Activated T-cell treated with anti-CD3 and anti-CD28 coated beads for 1 hour (primary cell): Measurements from ENCODE around the gene SLC12A6.
"Not testable (repeated sequence)": the region's sequence is repeated elsewhere in the genome, so short reads cannot be mapped to it uniquely, and the experiment has no call there.

ENCODE experiments used
- DNase-seq: peaks from one replicate; pipeline ENCODE4 v3.0.0-alpha.2; 2020; ENCODE audit warnings: low read depth

The SLC12A6 gene

DNA sequence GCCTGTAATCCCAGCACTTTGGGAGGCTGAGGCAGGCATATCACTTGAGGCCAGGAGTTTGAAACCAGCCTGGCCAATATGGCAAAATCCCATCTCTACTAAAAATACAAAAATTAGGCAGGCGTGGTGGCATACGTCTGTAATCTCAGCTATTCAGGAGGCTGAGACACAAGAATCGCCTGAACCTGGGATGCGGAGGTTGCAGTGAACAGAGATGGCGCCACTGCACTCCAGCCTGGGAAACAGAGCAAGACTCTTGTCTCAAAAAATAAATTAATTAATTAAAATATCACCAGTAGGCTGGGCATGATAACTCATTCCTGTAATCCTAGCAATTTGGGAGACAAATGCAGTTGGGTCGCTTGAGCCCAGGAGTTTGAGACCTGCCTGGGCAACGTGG lies 144.3 kb downstream of the SLC12A6 start:
- DNase-seq: not testable (repeated sequence)

DNA sequence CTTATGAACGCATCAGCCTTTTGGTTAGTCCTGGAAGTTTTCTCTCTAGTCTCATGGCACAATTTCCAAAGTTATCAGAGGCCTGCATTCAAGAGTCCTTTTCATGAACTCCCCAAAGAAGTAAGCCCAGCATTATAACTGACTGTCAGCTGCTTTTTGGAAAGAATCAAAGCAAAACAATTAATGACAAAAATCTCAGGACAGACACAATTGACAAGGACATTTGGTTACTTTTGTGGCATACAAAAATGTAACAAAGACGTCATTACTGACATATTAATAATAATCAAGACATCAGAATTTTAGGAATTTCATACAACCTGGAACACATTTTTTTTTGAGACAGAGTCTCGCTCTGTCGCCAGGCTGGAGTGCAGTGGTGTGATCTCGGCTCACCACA lies 148.9 kb downstream of the SLC12A6 start:
- DNase-seq: no peak

DNA sequence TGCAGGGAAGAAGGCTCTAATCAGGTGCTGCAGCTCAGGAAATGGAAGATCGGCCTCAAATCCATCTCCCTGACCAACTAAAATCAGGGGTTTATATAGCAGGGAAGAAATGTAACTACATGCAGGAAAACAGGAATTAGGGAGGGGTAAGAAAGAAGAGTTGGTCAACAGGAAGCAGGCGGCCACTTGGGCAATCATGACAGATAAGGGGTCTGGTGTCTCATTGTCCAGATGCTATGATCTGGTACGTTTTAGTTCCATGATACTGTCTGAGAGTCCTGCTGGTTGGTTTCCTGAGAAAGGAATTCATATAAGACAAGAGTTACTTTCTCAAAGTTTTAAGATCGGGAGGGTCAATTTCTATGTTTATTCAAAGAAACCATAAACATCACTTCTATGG lies 151.9 kb downstream of the SLC12A6 start:
- DNase-seq: no peak

DNA sequence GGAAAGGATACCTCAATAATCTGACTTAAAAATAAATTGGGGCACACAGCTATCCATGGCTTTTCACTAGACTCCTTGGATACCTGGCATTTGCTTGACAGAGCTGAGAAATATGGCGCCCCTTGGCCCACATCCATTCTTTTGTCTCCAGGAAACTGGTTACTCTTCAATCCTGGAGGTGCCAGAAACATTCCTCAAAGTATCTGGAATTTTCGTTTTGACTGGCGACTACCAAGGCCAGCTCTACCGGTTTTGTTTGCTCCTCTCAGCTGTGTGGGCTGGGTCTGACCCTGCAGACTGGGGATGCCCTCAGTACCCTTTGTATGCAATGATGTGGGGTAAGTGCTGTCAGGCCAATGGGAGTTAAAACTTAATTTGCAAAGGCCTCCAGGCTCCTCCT lies 154.6 kb downstream of the SLC12A6 start:
- DNase-seq: no peak
